ENCODE data around the gene CLN6.

CLN6 gene

DNA sequence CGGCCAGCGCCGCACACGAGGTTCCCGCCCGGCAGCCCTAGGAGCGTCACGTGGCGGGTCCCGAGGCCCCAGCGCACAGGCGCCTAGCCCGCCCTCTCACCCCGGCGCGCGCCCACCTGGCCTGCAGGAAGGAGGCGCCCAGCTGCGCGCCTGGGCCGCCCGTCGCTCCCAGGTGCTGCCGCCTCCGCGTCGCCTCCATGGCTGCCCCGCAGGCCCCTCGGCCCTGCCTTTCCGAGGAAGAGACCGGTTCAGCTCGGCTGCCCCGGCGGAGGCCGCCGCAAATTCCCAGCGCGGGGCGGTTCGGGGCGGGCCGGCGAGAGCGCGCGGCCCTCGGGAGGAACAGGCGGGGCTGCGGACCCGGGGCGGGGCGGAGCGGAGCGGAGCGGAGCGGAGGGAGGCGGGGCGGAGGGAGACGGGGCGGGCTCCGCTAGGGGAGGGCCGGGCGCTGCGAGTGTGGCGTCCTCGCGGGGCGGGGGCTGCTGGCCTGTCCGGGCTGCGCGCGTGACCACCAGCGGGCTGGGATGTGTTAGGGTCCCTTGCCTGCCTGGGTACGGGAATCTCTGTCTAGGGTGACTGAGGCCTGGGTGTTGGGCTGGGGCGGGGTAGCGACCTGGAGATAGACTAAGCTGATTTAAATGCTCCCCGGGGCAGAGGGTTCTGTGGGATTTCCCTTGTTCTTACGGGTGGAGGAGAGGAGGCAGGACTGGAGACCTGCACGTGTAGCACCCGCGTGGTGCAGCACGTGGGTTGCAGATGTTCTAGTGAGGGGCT, at the start of gene CLN6:
CLN6 (minus strand) TSS at position 343 of the 771 bp plus-strand sequence; CDS start at position 199, 144 bp downstream.
- DNase-seq (ENCODE audit: low read depth), result peak; percentile 62

DNA sequence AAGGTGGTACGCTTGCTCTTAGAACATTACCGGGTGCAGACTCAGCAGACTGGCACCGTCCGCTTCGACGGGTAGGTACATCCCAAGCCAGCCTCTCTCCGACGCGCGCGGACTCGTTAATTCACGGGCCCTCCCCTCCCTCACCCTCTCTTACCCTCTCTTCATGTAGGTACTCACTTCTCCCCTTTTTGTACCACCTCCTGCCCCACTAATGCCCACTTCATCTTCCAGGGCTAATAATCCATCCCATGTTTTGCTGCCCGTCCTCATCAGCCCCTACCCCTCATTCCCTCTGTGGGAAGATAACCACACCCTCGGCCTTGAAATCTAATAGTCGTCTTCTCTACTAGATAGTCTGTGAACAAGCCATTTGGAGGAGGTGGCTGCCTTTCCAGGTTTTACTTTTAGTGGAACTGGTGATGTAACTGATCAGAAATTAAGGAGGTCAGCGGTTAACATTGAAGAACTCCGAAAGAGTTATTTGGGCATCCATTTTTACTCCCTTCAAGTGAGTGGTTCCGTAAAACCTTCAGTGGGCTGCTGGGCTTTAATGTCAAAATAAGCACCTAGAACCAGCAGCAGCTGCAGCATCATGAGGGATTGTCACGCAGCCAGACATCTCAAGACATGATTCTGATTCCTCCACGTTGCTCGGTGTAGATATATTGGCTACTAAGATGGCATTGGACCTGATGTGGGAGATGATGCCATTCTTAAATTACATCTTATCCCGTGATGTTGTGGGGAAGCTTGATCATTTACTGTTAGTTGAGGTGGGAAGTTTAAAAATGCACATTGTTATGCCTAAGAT, 49.3 kb upstream of the CLN6 start:
- no peak for DNase-seq (ENCODE audit: low read depth)

DNA sequence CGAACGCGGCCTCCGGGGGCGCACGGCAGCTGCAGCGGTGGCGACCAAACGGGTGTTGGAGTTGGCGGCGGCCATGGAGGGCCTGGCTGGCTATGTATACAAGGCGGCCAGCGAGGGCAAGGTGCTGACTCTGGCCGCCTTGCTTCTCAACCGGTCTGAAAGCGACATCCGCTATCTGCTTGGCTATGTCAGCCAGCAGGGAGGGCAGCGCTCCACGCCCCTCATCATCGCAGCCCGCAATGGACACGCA, 48.7 kb upstream of the CLN6 start:
- no peak for DNase-seq (ENCODE audit: low read depth)

DNA sequence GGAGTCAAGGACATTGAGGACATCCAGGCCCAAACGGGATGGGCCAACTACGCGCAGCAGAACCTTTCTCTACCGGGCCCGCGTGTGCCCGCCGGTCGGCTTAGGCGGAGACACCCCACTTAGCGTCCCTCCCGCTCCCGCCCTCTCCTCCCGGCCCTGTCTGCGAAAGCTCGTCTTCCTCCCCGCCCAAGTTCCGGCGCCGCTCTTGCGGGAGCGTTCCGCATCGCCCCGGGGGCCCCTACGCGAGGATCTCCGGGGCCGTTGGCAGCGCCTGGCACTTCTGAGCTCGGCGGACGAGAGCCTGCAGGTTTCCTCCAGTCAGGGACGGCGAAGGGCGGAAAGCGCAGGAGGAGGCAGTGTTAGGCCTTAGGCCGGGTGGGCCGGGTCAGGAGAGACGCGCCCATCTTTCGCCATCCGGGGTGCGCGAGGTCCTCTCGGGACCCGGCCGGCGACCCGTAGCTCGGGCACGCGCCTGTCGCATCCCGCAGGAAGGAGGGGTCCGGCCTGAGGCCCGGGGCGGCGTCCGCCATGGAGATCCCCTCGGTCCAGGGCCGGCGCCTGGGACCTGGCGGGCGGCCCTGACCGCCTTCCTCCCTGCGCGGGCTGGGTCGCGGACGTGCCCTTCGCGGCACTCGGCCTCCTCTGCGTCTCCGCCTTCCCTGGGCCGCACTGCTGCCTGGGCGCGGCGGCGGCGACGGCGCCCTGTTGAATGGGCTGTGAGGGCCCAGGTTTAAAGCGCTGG, 48.2 kb upstream of the CLN6 start, which contains the start of gene FEM1B:
FEM1B (plus strand) TSS at position 143 of the 742 bp plus-strand sequence. CDS start 673 bp downstream, outside the sequence.
- DNase-seq (ENCODE audit: low read depth), result peak; percentile 85

DNA sequence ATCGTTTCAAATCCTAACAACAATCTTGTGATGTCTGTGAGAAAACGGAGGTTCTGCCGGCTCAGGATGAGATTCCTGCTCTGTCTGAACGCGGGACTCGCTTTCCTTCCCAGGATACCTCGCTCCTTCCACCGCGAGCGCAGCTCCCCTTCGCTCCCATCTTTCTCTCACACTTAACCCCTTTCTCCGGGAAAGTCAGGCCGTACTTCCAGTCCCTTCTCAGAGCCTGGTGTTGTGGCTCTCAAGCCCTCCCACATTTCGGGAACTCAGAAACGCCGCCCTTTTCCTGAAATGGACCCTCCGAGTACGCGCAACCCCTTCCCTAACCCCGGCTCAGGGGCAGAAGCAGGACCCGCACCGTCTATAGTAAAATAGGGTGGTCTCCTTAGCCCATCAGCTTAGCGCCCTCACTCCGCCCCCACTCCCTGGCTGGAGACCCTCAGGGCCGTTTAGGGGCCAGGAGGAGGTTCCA, 47.6 kb upstream of the CLN6 start:
- peak; percentile 68 for DNase-seq (ENCODE audit: low read depth)

DNA sequence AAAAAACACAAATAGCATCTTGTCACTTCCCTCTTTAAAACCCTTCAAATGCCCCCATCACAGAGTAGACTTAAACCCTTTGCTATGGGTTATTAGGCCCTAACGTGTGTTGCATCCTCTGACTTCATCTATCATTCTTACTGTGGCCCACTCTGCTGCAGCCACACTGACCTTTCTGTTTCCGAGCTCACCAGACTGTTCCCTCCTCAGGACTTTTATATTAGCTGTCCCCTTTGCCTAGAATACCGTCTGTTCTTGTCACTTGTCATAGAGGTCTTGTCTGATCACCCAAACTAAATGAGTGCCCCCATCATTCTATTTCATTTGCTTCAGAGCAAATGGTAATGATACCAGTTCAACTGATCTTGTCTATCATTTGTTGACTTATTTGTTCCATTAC, 47.1 kb upstream of the CLN6 start:
- DNase-seq (ENCODE audit: low read depth), result no peak

DNA sequence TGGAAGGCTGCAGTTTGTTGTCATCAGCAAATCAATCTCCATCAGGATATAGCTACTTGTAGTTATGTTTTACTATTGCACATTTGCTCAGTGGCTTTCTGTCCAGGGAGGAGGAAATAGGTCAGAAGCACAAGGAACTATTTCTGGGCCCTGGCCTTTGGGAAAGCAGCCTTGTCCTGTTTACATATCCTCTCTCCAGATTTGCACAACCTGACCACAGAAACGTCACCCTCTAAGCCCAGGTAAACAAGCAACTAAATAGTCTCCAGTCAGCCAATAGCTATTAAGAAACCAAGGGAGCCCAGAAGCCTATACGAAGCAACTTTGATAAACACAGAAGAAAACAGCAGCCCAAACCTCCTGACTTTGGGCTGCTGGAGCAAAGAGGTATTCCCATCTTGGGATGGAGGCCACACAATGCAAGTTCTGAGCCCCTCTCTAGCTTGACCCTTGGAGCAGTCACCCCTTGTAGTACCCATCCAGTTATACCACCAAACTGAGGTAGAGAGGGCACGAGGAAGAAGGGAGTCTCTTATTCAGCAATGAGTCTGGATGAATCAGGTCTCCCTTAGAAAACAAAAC, 45.7 kb upstream of the CLN6 start:
- DNase-seq (ENCODE audit: low read depth), result no peak

DNA sequence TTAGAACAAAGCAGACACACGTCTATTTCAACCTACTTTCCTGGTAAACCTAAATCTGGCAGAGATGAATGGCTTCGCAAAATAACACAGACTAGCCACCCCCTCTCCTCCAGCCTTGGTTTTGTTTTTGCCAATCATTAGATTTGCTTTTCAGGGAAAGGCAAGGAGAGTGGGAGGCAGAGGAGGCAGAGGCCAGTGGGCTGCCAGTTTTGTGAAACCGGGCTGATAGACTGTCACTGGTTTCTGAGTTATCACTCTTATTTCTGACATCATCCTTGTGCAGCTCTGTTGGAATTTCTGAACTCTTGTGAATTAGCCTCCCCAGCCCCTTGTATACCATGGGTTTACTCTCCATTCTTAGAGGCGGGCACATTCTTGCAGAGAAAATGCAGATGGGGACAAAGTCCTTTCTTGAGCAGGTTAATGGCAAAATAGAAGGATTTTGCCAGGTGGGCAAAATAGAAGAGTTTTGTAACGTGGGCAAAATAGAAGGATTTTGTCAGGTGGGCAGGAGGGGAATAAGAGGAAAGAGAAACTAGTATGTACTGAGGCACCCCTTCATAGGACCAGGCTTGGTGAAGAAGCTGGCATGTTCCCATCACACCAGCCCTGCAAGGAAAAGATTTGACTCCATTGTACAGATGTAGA, 44.8 kb upstream of the CLN6 start:
- DNase-seq (ENCODE audit: low read depth), result no peak

DNA sequence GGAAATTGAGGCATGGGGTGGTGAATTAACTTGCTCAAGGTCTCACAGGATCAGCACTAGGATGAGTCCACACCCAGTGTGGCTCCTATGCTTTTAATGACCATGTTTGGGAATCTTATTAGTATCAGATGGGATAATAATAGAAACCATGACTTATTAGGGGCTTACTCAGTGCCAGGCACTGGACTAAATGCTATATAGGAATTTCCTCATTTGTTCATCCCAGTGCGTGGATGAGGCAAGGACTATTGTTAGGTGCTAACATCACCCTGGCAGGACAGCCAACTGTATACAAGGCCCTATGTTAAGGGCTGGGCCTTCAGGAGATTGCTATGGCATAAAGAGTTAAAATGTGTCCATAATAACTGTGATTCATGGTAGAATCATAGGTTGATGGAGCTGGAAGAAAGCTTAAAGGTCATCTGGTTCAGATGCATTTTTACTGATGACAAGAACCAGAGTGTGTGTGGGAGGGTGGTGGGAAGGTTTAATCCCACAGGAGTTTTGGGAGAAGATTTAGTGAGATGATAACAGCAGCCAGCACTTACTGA, 43.3 kb upstream of the CLN6 start:
- DNase-seq (ENCODE audit: low read depth), result no peak

DNA sequence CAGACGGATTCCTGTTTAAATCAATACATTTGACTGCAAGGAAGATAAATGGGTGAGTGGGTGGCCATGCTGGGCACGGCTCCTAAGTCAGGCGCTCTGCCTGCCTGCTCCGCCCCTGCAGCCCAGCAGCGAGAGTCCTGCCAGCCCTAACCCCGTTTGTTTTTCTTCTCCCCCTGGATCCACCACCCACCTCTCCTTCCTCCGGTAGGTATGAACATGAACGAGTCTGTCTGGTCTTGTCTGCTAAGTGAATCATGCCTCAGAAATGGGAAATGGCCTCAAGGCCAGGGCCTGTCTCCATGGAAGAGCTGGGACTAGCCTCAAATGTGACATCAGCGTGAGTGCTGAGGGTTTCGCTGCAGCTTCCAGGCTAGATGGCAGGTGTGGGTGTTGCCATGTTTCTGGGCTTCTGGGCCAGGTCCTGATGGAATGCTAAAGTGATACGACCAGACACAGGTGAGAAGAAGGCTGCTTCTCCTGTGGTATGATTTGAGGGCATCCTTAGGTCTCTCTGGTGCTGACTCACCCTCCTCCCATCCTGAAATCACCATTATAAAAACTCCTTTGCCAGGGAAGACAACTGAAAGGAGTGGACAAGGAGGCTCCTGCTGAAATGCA, 42.4 kb upstream of the CLN6 start:
- no peak for DNase-seq (ENCODE audit: low read depth)

DNA sequence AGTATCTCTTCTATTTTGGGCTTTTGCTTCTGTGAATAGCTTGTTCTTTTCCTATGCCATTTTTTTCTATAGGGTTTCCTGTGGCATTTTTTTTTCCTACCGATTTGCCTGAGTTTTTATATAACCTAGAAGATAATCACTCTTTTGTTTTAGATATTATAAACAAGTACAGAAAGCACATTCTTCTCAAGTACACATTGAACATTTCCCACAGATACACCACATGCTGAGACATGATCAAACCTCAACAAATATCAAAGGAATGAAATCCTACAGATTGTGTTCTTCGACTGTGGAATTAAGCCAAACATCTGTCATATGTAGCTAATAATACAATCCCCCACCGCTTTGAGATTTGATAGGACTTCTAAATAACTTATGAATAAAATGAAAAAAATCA, 38.9 kb upstream of the CLN6 start:
- DNase-seq (ENCODE audit: low read depth), result no peak

DNA sequence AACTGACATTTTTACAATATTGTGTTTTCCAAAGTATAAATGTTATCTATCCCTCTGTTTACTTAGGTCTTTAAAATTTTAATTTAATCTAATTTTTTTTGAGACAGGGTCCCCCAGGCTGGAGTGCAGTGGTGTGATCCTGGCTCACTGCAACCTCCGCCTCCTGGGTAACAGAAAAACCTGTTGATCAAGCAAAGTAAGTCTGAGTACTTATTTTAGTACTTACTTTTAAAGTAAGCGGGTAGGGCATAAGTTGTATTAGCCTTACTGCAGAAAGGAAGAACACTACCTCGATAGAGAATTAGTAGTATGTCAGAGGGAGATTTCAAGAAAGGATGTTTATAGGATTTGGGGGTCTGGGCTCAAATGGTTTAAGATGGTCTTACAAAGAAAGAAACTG, 36.1 kb upstream of the CLN6 start:
- no peak for DNase-seq (ENCODE audit: low read depth)

DNA sequence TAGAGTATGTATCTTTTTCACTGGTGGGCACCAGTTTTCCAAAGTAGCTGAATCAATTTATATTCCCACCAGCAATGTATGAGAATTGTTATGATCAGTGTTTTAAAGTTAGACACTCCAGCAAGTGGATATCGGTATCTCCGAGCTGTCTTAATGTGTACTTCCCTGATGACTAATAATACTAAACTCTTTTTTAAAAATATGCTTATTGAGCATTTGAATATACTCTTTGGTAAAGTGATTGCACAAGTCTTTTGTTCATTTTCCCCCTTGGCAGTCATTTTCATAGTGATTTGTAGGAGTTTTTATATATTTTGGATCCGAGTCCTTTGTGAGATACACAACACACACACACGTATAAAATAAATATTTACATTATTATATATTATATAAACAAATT, 35.6 kb upstream of the CLN6 start:
- no peak for DNase-seq (ENCODE audit: low read depth)

DNA sequence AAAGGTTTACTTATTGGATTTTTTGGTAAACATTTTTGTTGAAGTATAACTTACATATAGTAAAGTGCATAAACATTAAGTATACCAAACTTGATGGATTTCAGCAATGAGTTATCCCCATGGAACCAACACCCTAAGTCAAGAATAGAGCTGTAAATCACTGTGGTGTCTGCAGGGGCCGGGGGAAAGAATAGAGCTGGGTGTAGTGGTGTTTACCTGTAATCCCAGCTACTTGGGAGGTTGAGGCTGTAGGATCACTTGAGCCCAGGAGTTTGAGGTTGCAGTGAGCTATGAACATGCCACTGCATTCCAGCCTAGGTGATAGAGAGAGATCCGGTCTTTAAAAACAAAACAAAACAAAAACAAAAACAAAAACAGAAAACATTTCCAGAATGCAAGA, 34.8 kb upstream of the CLN6 start:
- DNase-seq (ENCODE audit: low read depth), result no peak

DNA sequence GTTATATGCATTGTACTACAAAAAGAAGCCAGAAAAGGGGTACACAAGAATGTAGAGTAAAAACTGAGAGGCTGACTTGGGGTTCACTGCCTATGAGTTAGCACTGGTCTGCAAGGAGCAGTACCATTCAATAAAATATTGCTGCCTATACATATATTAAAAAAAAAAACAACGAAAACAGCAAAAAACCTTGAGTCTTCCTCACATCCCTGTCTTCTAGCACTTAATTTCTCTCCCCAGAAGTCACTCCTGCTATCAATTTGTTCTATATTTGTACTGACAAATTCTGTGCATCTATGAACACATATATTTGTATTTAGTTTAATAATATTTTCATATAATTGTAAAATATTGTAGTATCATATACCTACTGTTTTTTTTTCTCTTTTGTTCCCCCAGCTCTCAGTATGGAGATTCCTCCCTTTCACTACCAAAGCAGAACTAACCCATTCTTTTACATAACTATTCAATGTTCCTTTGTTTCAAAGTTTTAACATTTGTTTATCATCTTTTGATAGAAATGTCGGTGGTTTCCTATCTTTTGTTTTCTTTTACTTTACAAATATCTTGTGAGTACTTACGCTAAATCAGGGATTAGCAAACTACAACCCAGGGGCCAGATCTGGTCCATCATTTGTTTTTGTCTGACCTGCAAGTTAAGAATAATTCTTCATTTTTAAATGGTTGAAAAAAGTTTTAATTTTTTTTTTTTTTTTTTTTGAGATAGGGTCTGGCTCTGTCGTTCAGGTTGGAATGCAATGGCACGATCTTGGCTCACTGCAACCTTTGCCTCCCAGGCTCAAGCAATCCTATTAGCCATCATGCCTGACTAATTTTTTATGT, 33.2 kb upstream of the CLN6 start:
- no peak for DNase-seq (ENCODE audit: low read depth)

DNA sequence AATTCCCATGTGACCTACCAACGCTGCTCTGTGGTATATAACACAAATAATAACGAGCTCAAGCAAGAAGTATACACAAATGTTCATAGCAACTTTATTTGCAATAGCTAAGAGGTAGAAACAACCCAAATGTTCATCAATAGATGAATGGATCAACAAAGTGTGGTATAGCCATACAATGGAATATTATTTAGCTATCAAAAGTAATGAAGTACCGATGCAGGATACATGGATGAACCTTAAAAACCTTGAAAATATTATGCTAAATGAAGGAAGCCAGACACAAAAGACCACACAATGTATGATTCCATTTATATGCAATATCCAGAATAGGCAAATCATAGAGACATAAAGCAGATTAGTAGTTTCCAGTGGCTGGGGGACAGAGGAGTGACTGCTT, 32.5 kb upstream of the CLN6 start:
- DNase-seq (ENCODE audit: low read depth), result no peak

DNA sequence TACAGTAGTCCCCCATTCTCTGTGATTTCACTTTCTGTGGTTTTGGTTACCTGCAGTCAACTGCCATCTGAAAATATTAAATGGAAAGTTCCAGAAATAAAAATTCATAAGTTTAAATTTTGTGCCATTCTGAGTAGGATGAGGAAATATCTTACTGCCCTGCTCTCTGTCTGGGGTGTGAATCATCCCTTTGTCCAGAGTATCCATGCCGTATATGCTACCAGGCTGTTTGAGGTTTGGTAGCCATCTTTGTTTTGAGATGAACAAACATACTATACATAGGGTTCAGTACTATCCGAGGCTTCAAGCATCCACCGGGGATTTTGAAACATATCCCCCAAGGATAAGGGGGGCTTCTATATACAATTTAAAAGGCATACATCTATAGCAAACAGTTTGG, 31.7 kb upstream of the CLN6 start:
- DNase-seq (ENCODE audit: low read depth), result no peak

DNA sequence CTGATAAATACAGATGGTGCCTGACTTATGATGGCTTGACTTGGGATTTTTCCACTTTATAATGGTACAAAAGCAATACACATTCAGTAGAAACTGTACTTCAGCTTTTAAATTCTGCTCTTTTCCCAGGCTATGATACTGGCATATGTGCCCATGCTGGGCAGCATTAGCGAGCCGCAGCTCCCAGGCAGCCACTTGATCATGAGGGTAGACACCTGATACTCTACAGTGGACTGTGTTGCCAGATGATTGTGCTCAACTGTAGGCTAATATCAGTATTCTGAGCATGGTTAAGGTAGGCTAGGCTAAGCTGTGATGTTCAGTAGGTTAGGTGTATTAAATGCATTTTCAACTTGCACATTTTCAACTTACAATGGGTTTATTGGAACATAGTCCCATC, 30.4 kb upstream of the CLN6 start:
- DNase-seq (ENCODE audit: low read depth), result no peak

DNA sequence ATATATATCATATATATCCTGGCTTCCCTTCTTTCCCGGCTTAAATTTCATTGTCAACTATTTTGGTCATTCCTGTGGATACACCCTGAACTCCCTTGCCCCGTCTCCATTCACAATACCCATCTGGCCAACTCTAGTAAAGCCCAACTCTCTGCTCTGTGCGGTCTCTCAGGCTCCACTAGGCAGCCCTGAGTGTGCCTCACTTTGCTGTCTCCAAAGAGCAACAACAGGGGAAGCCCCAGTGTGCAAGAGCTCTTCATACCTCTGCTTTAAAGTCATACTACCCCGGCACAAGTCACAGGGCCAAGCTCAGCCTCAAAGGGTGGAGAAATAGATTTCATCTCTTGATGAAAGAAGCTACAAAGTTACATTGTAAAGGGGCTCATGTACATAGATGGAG, 29.2 kb upstream of the CLN6 start:
- no peak for DNase-seq (ENCODE audit: low read depth)

Data from CMK (cell line).